Measurements from ENCODE around the gene EPB42.

Gene EPB42

GRCh38 chr15:43215961-43216360, 4.9 kb downstream of the EPB42 start:
- H3K4me3 ChIP-seq (ENCODE audit: low read length), result no peak overlapping the region
- no peaks in the 10 kb centered on the region for H3K4me1 ChIP-seq (ENCODE audit: control insufficient read depth, insufficient read depth, low read length)
- H3K9ac ChIP-seq (ENCODE audit: low read length), result no peak overlapping the region
- H3K36me3 ChIP-seq (ENCODE audit: control insufficient read depth, insufficient read depth, low read length), result no peaks in the 10 kb centered on the region
- H3K27ac ChIP-seq (ENCODE audit: low read depth, low read length), result no peak overlapping the region
- H3K27me3 ChIP-seq (ENCODE audit: control insufficient read depth, insufficient read depth, low read length), result no peaks in the 10 kb centered on the region

GRCh38 chr15:43214592-43215295, 6.1 kb downstream of the EPB42 start:
- no peaks in the 10 kb centered on the region for H3K27me3 ChIP-seq (ENCODE audit: control insufficient read depth, insufficient read depth, low read length)
- H3K36me3 ChIP-seq (ENCODE audit: control insufficient read depth, insufficient read depth, low read length), result no peaks in the 10 kb centered on the region
- H3K4me1 ChIP-seq (ENCODE audit: control insufficient read depth, insufficient read depth, low read length), result no peaks in the 10 kb centered on the region
- no peak overlapping the region for H3K27ac ChIP-seq (ENCODE audit: low read depth, low read length)
- no peak overlapping the region for H3K4me3 ChIP-seq (ENCODE audit: low read length)
- H3K9ac ChIP-seq (ENCODE audit: low read length), result no peak overlapping the region

- Histone ChIP-seq H3K4me1 (ENCODE audit: control insufficient read depth, insufficient read depth, low read length) (no peaks in the 10 kb centered on the region), H3K9ac (ENCODE audit: low read length) (no peak overlapping the region), H3K27ac (ENCODE audit: low read depth, low read length) (no peak overlapping the region), H3K27me3 (ENCODE audit: control insufficient read depth, insufficient read depth, low read length) (no peaks in the 10 kb centered on the region), H3K36me3 (ENCODE audit: control insufficient read depth, insufficient read depth, low read length) (no peaks in the 10 kb centered on the region), H3K4me3 (ENCODE audit: low read length) (no peak overlapping the region)
These were observed 6.6 kb downstream of the EPB42 start for GRCh38 chr15:43214169-43214568.

- Histone ChIP-seq H3K27ac (ENCODE audit: low read depth, low read length) (no peak overlapping the region), H3K4me3 (ENCODE audit: low read length) (no peak overlapping the region), H3K27me3 (ENCODE audit: control insufficient read depth, insufficient read depth, low read length) (no peaks in the 10 kb centered on the region), H3K4me1 (ENCODE audit: control insufficient read depth, insufficient read depth, low read length) (no peaks in the 10 kb centered on the region), H3K9ac (ENCODE audit: low read length) (no peak overlapping the region), H3K36me3 (ENCODE audit: control insufficient read depth, insufficient read depth, low read length) (no peaks in the 10 kb centered on the region)
These were observed 7.4 kb downstream of the EPB42 start for GRCh38 chr15:43213466-43213865.

- H3K9ac ChIP-seq (ENCODE audit: low read length), result no peak overlapping the region
- no peaks in the 10 kb centered on the region for H3K36me3 ChIP-seq (ENCODE audit: control insufficient read depth, insufficient read depth, low read length)
- no peaks in the 10 kb centered on the region for H3K4me1 ChIP-seq (ENCODE audit: control insufficient read depth, insufficient read depth, low read length)
- H3K4me3 ChIP-seq (ENCODE audit: low read length), result no peak overlapping the region
- no peaks in the 10 kb centered on the region for H3K27me3 ChIP-seq (ENCODE audit: control insufficient read depth, insufficient read depth, low read length)
- H3K27ac ChIP-seq (ENCODE audit: low read depth, low read length), result no peak overlapping the region
These were observed 7.9 kb downstream of the EPB42 start for GRCh38 chr15:43212951-43213350.

GRCh38 chr15:43212299-43212698, 8.5 kb downstream of the EPB42 start:
- no peaks in the 10 kb centered on the region for H3K36me3 ChIP-seq (ENCODE audit: control insufficient read depth, insufficient read depth, low read length)
- H3K4me1 ChIP-seq (ENCODE audit: control insufficient read depth, insufficient read depth, low read length), result no peaks in the 10 kb centered on the region
- H3K27ac ChIP-seq (ENCODE audit: low read depth, low read length), result no peak overlapping the region
- H3K27me3 ChIP-seq (ENCODE audit: control insufficient read depth, insufficient read depth, low read length), result no peaks in the 10 kb centered on the region
- no peak overlapping the region for H3K4me3 ChIP-seq (ENCODE audit: low read length)
- H3K9ac ChIP-seq (ENCODE audit: low read length), result no peak overlapping the region

GRCh38 chr15:43211224-43211735, 9.5 kb downstream of the EPB42 start:
- Histone ChIP-seq H3K4me1 (ENCODE audit: control insufficient read depth, insufficient read depth, low read length) (no peaks in the 10 kb centered on the region), H3K36me3 (ENCODE audit: control insufficient read depth, insufficient read depth, low read length) (no peaks in the 10 kb centered on the region), H3K27me3 (ENCODE audit: control insufficient read depth, insufficient read depth, low read length) (no peaks in the 10 kb centered on the region), H3K9ac (ENCODE audit: low read length) (no peak overlapping the region), H3K27ac (ENCODE audit: low read depth, low read length) (no peak overlapping the region), H3K4me3 (ENCODE audit: low read length) (no peak overlapping the region)

- Histone ChIP-seq H3K27me3 (ENCODE audit: control insufficient read depth, insufficient read depth, low read length) (no peaks in the 10 kb centered on the region), H3K27ac (ENCODE audit: low read depth, low read length) (no peak overlapping the region), H3K36me3 (ENCODE audit: control insufficient read depth, insufficient read depth, low read length) (no peaks in the 10 kb centered on the region), H3K4me1 (ENCODE audit: control insufficient read depth, insufficient read depth, low read length) (no peaks in the 10 kb centered on the region), H3K9ac (ENCODE audit: low read length) (no peak overlapping the region), H3K4me3 (ENCODE audit: low read length) (no peak overlapping the region)
These were observed 10.0 kb downstream of the EPB42 start for GRCh38 chr15:43210807-43211206.

GRCh38 chr15:43210172-43210745, 10.6 kb downstream of the EPB42 start:
- no peak overlapping the region for H3K9ac ChIP-seq (ENCODE audit: low read length)
- no peaks in the 10 kb centered on the region for H3K27me3 ChIP-seq (ENCODE audit: control insufficient read depth, insufficient read depth, low read length)
- no peaks in the 10 kb centered on the region for H3K4me1 ChIP-seq (ENCODE audit: control insufficient read depth, insufficient read depth, low read length)
- no peaks in the 10 kb centered on the region for H3K36me3 ChIP-seq (ENCODE audit: control insufficient read depth, insufficient read depth, low read length)
- no peak overlapping the region for H3K27ac ChIP-seq (ENCODE audit: low read depth, low read length)
- no peak overlapping the region for H3K4me3 ChIP-seq (ENCODE audit: low read length)

GRCh38 chr15:43209059-43209824, 11.6 kb downstream of the EPB42 start:
- H3K36me3 ChIP-seq (ENCODE audit: control insufficient read depth, insufficient read depth, low read length), result no peaks in the 10 kb centered on the region
- no peaks in the 10 kb centered on the region for H3K4me1 ChIP-seq (ENCODE audit: control insufficient read depth, insufficient read depth, low read length)
- H3K27ac ChIP-seq (ENCODE audit: low read depth, low read length), result no peak overlapping the region
- no peak overlapping the region for H3K9ac ChIP-seq (ENCODE audit: low read length)
- H3K27me3 ChIP-seq (ENCODE audit: control insufficient read depth, insufficient read depth, low read length), result no peaks in the 10 kb centered on the region
- H3K4me3 ChIP-seq (ENCODE audit: low read length), result no peak overlapping the region

- H3K4me3 ChIP-seq (ENCODE audit: low read length), result no peak overlapping the region
- H3K4me1 ChIP-seq (ENCODE audit: control insufficient read depth, insufficient read depth, low read length), result no peaks in the 10 kb centered on the region
- H3K27me3 ChIP-seq (ENCODE audit: control insufficient read depth, insufficient read depth, low read length), result no peaks in the 10 kb centered on the region
- H3K9ac ChIP-seq (ENCODE audit: low read length), result no peak overlapping the region
- no peaks in the 10 kb centered on the region for H3K36me3 ChIP-seq (ENCODE audit: control insufficient read depth, insufficient read depth, low read length)
- H3K27ac ChIP-seq (ENCODE audit: low read depth, low read length), result no peak overlapping the region
These were observed 12.5 kb downstream of the EPB42 start for GRCh38 chr15:43208052-43209002.

- Histone ChIP-seq H3K9ac (ENCODE audit: low read length) (no peak overlapping the region), H3K36me3 (ENCODE audit: control insufficient read depth, insufficient read depth, low read length) (no peaks in the 10 kb centered on the region), H3K4me1 (ENCODE audit: control insufficient read depth, insufficient read depth, low read length) (no peaks in the 10 kb centered on the region), H3K4me3 (ENCODE audit: low read length) (no peak overlapping the region), H3K27me3 (ENCODE audit: control insufficient read depth, insufficient read depth, low read length) (no peaks in the 10 kb centered on the region), H3K27ac (ENCODE audit: low read depth, low read length) (no peak overlapping the region)
These were observed 13.8 kb downstream of the EPB42 start for GRCh38 chr15:43207024-43207423.

Data from rectal smooth muscle tissue (tissue), 1 donor.